ENCODE measurements around the gene ZBTB7C. TPM values are rescaled to one million over a fixed set of nuclear protein-coding genes. Genes with fewer than 3 reads are reported as not detected.

The ZBTB7C gene
- total and polyA plus RNA-seq, 4 donors: 0.19 to 1.1 (median 0.45) TPM

GRCh38 chr18:48407358-48407757 is 1.8 kb downstream of the ZBTB7C start:
- DNase-seq (ENCODE audit: low spot score): no peak
- H3K27me3 ChIP-seq (ENCODE audit: control insufficient read depth in 4 of 4, insufficient read depth in 4 of 4, low read length in 3 of 4): peaks cover 0 to 17% (median 8%) of the 10 kb centered on the region in 4 donors
- H3K27ac ChIP-seq (ENCODE audit: low read depth in 1 of 2, low read length in 2 of 2): no peak overlapping the region
- peaks cover 14 to 26% (median 14%) of the 10 kb centered on the region in 4 donors for H3K4me1 ChIP-seq (ENCODE audit: control insufficient read depth in 4 of 4, insufficient read depth in 4 of 4, low read length in 3 of 4)
- H3K4me3 ChIP-seq (ENCODE audit: low read depth in 1 of 3, low read length in 3 of 3): no peak overlapping the region
- H3K9ac ChIP-seq (ENCODE audit: low read depth in 1 of 2, low read length in 2 of 2): no peak overlapping the region
- no peaks in the 10 kb centered on the region for H3K9me3 ChIP-seq (ENCODE audit: control insufficient read depth in 4 of 4, low read length in 3 of 4)
- H3K36me3 ChIP-seq (ENCODE audit: control insufficient read depth in 4 of 4, insufficient read depth in 3 of 4, low read depth in 1 of 4, low read length in 3 of 4): no peaks in the 10 kb centered on the region
- no peak for TF ChIP-seq TAF1 (conservative IDR thresholded peaks at IDR 0.05)
- no peak for TF ChIP-seq NR2F2 (IDR thresholded peaks at IDR 0.05)
- no peak for TF ChIP-seq HNF4A (conservative IDR thresholded peaks at IDR 0.05)
- no peak for TF ChIP-seq HNF4G (IDR thresholded peaks at IDR 0.05)
- TF ChIP-seq GABPA (IDR thresholded peaks at IDR 0.05 in 1 of 2, conservative IDR thresholded peaks at IDR 0.05 in 1 of 2): no peak
- TF ChIP-seq MAX (IDR thresholded peaks at IDR 0.05): no peak
- no peak for TF ChIP-seq EGR1 (IDR thresholded peaks at IDR 0.05; ENCODE audit: low read depth in 2 of 2)
- no peak for TF ChIP-seq RAD21 (IDR thresholded peaks at IDR 0.05)
- 86% methylated on average over 3 of the region's 3 CpGs for WGBS

GRCh38 chr18:48405978-48406377 is 3.2 kb downstream of the ZBTB7C start:
- H3K4me3 ChIP-seq (ENCODE audit: low read depth in 1 of 3, low read length in 3 of 3): no peak overlapping the region
- no peak overlapping the region for H3K27ac ChIP-seq (ENCODE audit: low read depth in 1 of 2, low read length in 2 of 2)
- TF ChIP-seq CTCF (IDR thresholded peaks at IDR 0.05; ENCODE audit: low read depth, low read length, missing input control): no peak
- H3K27me3 ChIP-seq (ENCODE audit: control insufficient read depth in 4 of 4, insufficient read depth in 4 of 4, low read length in 3 of 4): peaks cover 0 to 12% (median 8%) of the 10 kb centered on the region in 4 donors
- no peaks in the 10 kb centered on the region for H3K36me3 ChIP-seq (ENCODE audit: control insufficient read depth in 4 of 4, insufficient read depth in 3 of 4, low read depth in 1 of 4, low read length in 3 of 4)
- H3K4me1 ChIP-seq (ENCODE audit: control insufficient read depth in 4 of 4, insufficient read depth in 4 of 4, low read length in 3 of 4): peaks cover 13 to 26% (median 14%) of the 10 kb centered on the region in 4 donors
- WGBS: 72% methylated on average over 6 of the region's 6 CpGs
- no peak overlapping the region for H3K9ac ChIP-seq (ENCODE audit: low read depth in 1 of 2, low read length in 2 of 2)
- no peak for DNase-seq (ENCODE audit: low spot score)
- no peaks in the 10 kb centered on the region for H3K9me3 ChIP-seq (ENCODE audit: control insufficient read depth in 4 of 4, low read length in 3 of 4)

GRCh38 chr18:48404716-48405507 is 4.3 kb downstream of the ZBTB7C start:
- Histone ChIP-seq H3K27ac (ENCODE audit: low read depth in 1 of 2, low read length in 2 of 2) (no peak overlapping the region), H3K4me3 (ENCODE audit: low read depth in 1 of 3, low read length in 3 of 3) (no peak overlapping the region), H3K9me3 (ENCODE audit: control insufficient read depth in 4 of 4, low read length in 3 of 4) (no peaks in the 10 kb centered on the region), H3K9ac (ENCODE audit: low read depth in 1 of 2, low read length in 2 of 2) (no peak overlapping the region), H3K4me1 (ENCODE audit: control insufficient read depth in 4 of 4, insufficient read depth in 4 of 4, low read length in 3 of 4) (peaks cover 7 to 16% (median 9%) of the 10 kb centered on the region in 4 donors), H3K36me3 (ENCODE audit: control insufficient read depth in 4 of 4, insufficient read depth in 3 of 4, low read depth in 1 of 4, low read length in 3 of 4) (no peaks in the 10 kb centered on the region), H3K27me3 (ENCODE audit: control insufficient read depth in 4 of 4, insufficient read depth in 4 of 4, low read length in 3 of 4) (peaks cover 0 to 10% (median 8%) of the 10 kb centered on the region in 4 donors)
- no peak for DNase-seq (ENCODE audit: low spot score)
- 48% methylated on average over 8 of the region's 8 CpGs for WGBS
- TF ChIP-seq YY1 (IDR thresholded peaks at IDR 0.05) (no peak), ATF3 (IDR thresholded peaks at IDR 0.05) (no peak), SP1 (IDR thresholded peaks at IDR 0.05) (no peak), FOXA2 (IDR thresholded peaks at IDR 0.05) (no peak), HNF4A (conservative IDR thresholded peaks at IDR 0.05) (no peak), MAX (IDR thresholded peaks at IDR 0.05) (no peak), EGR1 (IDR thresholded peaks at IDR 0.05; ENCODE audit: low read depth in 2 of 2) (no peak), REST (IDR thresholded peaks at IDR 0.05) (no peak), JUND (IDR thresholded peaks at IDR 0.05) (no peak), HNF4G (IDR thresholded peaks at IDR 0.05) (no peak), GABPA (IDR thresholded peaks at IDR 0.05 in 1 of 2, conservative IDR thresholded peaks at IDR 0.05 in 1 of 2) (no peak), ZBTB33 (IDR thresholded peaks at IDR 0.05) (no peak), FOXA1 (IDR thresholded peaks at IDR 0.05) (no peak), RAD21 (IDR thresholded peaks at IDR 0.05) (no peak), TAF1 (conservative IDR thresholded peaks at IDR 0.05) (no peak), RXRA (IDR thresholded peaks at IDR 0.05) (no peak)

All from liver (tissue), 9 donors.